Cardiac muscle cell (in vitro differentiated cells and primary cell): Measurements from ENCODE around the gene MVP. TPM values are rescaled to one million over a fixed set of nuclear protein-coding genes. Genes with fewer than 3 reads are reported as not detected.
A peak's percentile ranks its signal among the peaks of the same experiment; 100 is the strongest.
"Not testable (repeated sequence)": the region's sequence is repeated elsewhere in the genome, so short reads cannot be mapped to it uniquely, and the experiment has no call there.

Source experiments
- DNase-seq, 2 donors: peaks; one replicate each; pipeline versions ENCODE4 v3.0.0 to v3.0.0-alpha.2; 2010 to 2017; ENCODE audit warnings: low read depth in 1 of 2, low spot score in 1 of 2
- H3K27ac ChIP-seq: fragments of 200-600 bp; sonication (generic); 2 replicates; pipeline ENCODE4 v1.5.1; 2016
- H3K27me3 ChIP-seq: fragments of 200-600 bp; sonication (generic); 2 replicates; pipeline ENCODE4 v1.6.0; 2016; ENCODE audit warnings: control low read depth
- H3K36me3 ChIP-seq: fragments of 200-600 bp; sonication (generic); 2 replicates; pipeline ENCODE4 v1.5.1; 2016; ENCODE audit warnings: control low read depth
- H3K4me1 ChIP-seq: fragments of 200-600 bp; sonication (generic); 2 replicates; pipeline ENCODE4 v1.8.1; 2017; ENCODE audit warnings: low read depth, mild to moderate bottlenecking, mixed run types
- H3K4me3 ChIP-seq: fragments of 200-600 bp; sonication (generic); 2 replicates; pipeline ENCODE4 v1.5.1; 2016; ENCODE audit warnings: mild to moderate bottlenecking
- H3K9me3 ChIP-seq: fragments of 200-600 bp; sonication (generic); 2 replicates; pipeline ENCODE4 v1.5.1; 2017; ENCODE audit warnings: low read depth, mild to moderate bottlenecking, control low read depth
- polyA plus RNA-seq: library from polyadenylated mRNA; unstranded; fragments of >200 nt; fragmentation: Nextera tagmentation; extraction: Ambion mirVana; gene quantifications from 2 replicates; pipeline ENCODE4 v1.2.1, GENCODE V29; 2016
- total RNA-seq: library from RNA; depleted of rRNA; stranded (reverse); fragments of >200 nt; gene quantifications from 2 replicates; pipeline ENCODE4 v1.2.3, GENCODE V29; 2016
- TF ChIP-seq, protein P1 (sequence below): IDR thresholded peaks from 2 replicates; pipeline ENCODE4 v1.5.1; 2012; ENCODE audit warnings: low read depth, mild to moderate bottlenecking, low read length

MVP gene
- total and polyA plus RNA-seq, 2 experiments from 2014 or later, result 9.3 to 25.0 TPM

DNA sequence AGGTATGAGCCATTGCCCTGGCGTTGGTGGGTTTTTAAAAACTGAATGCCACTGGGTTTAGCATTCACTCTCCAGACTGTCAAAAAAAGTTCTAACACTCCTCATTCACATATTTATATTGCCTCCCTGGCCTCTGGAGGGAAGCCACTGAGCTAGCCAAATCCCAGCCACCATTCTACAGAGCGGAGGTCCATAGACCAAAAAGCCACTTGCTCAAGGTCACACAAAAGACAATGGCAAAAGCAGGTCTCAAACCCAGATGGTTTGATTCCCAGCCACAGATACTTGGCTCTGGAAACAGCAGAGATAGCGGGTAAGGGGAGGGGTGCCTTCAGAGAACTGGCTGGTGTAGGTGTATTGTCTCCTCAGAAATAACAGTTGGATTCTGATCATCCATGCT is 60.8 kb downstream of the MVP start:
- no peaks in the 10 kb centered on the region for H3K9me3 ChIP-seq
- H3K4me1 ChIP-seq, result no peaks in the 10 kb centered on the region
- TF ChIP-seq, protein P1, sequence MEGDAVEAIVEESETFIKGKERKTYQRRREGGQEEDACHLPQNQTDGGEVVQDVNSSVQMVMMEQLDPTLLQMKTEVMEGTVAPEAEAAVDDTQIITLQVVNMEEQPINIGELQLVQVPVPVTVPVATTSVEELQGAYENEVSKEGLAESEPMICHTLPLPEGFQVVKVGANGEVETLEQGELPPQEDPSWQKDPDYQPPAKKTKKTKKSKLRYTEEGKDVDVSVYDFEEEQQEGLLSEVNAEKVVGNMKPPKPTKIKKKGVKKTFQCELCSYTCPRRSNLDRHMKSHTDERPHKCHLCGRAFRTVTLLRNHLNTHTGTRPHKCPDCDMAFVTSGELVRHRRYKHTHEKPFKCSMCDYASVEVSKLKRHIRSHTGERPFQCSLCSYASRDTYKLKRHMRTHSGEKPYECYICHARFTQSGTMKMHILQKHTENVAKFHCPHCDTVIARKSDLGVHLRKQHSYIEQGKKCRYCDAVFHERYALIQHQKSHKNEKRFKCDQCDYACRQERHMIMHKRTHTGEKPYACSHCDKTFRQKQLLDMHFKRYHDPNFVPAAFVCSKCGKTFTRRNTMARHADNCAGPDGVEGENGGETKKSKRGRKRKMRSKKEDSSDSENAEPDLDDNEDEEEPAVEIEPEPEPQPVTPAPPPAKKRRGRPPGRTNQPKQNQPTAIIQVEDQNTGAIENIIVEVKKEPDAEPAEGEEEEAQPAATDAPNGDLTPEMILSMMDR, result no peak
- no peak overlapping the region for H3K27ac ChIP-seq
- DNase-seq, result no peak
- H3K4me3 ChIP-seq, result no peak overlapping the region
- H3K27me3 ChIP-seq, result peaks cover 16% of the 10 kb centered on the region
- H3K36me3 ChIP-seq, result no peaks in the 10 kb centered on the region

DNA sequence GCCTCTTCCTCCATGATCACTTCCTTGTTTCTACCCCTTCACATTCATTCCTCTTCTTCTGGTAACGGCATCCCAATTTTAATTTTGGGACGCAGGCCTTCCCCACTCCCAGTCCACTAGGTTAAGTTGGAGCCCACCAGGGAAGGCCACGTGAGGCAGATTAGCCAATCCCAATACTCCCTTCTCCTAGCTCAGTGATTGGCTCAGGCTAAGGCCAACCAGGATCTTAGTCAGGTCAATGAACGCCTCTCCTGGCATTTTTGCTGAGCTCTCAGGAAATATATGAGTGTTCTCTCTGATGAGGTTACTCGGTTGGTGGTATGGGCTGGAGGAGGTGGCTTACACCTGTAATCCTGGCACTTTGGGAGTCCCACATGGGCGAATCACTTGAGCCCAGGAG is 63.7 kb downstream of the MVP start:
- Histone ChIP-seq H3K4me3 (no peak overlapping the region), H3K27me3 (no peaks in the 10 kb centered on the region)
- TF ChIP-seq, protein P1, result no peak

DNA sequence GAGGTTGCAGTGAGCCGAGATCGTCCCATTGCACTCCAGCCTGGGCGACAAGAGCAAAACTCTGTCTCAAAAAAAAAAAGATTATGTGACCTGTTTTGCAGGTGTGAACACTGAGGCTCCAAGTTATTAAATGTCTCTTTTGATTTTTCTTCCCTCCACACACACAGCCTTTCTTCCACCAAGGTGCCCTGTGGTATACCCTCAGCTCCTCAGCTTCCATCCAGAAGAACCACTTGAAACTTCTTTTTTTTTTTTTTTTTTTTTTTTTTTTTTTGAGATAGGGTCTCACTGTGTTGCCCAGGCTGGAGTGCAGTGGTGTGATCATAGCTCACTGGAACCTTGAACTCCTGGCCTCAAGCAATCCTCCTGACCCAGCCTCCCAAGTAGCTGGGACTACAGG is 69.1 kb downstream of the MVP start:
- not testable (repeated sequence) for DNase-seq, H3K9me3 ChIP-seq, H3K27ac ChIP-seq, H3K4me1 ChIP-seq, H3K4me3 ChIP-seq, H3K36me3 ChIP-seq, H3K27me3 ChIP-seq

More for the DNA sequence above, 63.7 kb downstream of the MVP start:
- Histone ChIP-seq H3K36me3 (no peaks in the 10 kb centered on the region), H3K4me1 (no peaks in the 10 kb centered on the region), H3K9me3 (no peaks in the 10 kb centered on the region), H3K27ac (no peak overlapping the region)
- DNase-seq, result no peak

DNA sequence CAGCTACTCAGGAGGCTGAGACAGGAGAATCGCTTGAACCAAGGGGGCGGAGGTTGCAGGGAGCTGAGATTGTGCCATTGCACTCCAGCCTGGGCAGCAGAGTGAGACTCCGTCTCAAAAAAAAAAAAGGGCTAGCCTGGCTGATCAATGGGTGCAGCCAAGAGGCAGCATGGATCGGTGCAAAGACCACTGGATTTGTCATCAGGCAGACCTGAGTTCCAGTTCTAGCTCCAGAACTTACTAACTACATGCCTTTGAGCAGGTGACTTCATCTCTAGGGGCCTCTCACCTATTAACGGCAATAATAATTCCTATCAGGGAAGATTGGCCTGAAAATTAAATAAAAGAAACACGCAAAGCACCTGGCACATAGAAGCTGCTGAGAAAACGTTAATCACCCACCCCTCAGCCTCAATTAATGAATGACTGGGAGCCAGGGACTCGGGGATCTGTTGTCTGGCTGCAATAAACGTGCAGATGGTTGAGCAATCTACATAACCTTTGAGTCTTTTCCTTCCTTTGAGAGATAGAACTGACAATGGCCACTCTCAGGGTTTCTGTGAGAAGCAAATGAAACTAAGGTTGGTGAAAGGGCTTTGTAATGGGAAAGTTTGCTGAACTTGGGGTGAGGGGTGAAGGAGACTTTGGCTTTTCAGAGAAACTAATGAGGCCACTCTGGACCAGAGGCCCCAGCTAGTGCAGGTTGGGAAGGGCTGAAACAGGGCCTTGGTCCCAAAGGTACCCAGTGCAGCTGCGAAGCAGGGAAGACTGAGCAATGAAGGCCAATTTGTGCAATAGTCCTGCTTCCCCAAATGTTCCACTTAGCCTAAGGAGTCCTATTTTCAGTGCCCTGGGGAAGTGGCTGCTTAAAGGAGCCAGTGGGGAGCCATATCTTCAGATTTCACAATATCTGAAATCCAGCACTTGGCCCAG is 71.5 kb downstream of the MVP start:
- no peaks in the 10 kb centered on the region for H3K27me3 ChIP-seq
- TF ChIP-seq, protein P1, result no peak
- no peaks in the 10 kb centered on the region for H3K36me3 ChIP-seq
- H3K4me3 ChIP-seq, result no peak overlapping the region
- H3K4me1 ChIP-seq, result no peaks in the 10 kb centered on the region
- peak in 1 of 2 donors; percentile 30 for DNase-seq
- H3K27ac ChIP-seq, result no peak overlapping the region
- H3K9me3 ChIP-seq, result no peaks in the 10 kb centered on the region

DNA sequence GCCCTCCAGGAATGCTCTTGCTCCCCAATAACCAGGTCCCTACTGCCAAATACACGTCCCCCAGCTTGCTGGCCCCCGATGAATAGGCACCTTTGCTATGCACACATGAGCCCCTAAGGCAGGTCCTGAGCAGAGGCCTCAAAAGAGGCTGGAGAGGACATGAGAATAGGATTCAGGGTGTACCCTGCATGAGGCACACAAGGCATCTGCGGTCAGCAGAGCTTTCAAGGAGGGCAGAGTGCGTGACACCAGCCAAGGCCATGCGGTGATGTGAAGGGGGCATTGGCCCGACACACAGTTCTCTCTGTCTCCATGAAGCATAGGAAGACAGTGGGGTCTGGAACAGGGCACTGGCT is 72.2 kb downstream of the MVP start:
- TF ChIP-seq, protein P1, result no peak
- H3K9me3 ChIP-seq, result no peaks in the 10 kb centered on the region
- H3K27ac ChIP-seq, result no peak overlapping the region
- H3K4me1 ChIP-seq, result no peaks in the 10 kb centered on the region
- DNase-seq, result no peak
- H3K27me3 ChIP-seq, result no peaks in the 10 kb centered on the region
- H3K36me3 ChIP-seq, result no peaks in the 10 kb centered on the region
- no peak overlapping the region for H3K4me3 ChIP-seq

DNA sequence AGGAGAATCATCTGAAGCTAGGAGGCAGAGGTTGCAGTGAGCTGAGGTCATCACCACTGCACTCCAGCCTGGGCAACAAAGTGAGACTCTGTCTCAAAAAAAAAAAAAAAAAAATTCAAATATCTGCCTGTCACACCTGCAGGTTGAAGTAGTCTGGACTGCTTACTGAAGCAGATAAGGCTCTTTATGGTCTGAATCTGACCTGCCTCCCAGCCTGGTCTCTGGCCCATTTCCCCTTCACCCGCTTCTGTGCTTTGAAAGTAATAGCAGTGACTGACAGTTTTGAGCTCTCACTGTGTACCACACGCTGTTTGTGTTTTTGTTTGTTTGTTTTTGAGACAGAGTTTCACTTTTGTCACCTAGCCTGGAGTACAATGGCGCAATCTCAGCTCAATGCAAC is 73.3 kb downstream of the MVP start:
- no peak for DNase-seq
- no peaks in the 10 kb centered on the region for H3K36me3 ChIP-seq
- TF ChIP-seq, protein P1, result no peak

More for the DNA sequence above, 73.3 kb downstream of the MVP start:
- no peak overlapping the region for H3K27ac ChIP-seq
- no peak overlapping the region for H3K4me3 ChIP-seq
- no peaks in the 10 kb centered on the region for H3K9me3 ChIP-seq
- H3K4me1 ChIP-seq, result peaks cover under 1% of the 10 kb centered on the region
- no peaks in the 10 kb centered on the region for H3K27me3 ChIP-seq
